K562 (cell line): ENCODE data around the gene ADGRF1. TPM values are rescaled to one million over a fixed set of nuclear protein-coding genes. Genes with fewer than 3 reads are reported as not detected.

ENCODE experiments used
- ATAC-seq: fragments of 200-7000 bp; cut with Tn5 transposase; 3 replicates; pipeline ENCODE4 v1.9.1; 2020; ENCODE audit warnings: moderate library complexity
- BruUV-seq: library from RNA; stranded (reverse); fragments of 400-500 nt; replicated peaks from 2 replicates; lab custom pipeline; 2021; lab: Mats Ljungman, UMichigan
- CTCF ChIA-PET: fragments of 300-600 bp; formaldehyde crosslinking; extraction: SDS; loops from one replicate; lab custom pipeline; 2021; ENCODE audit warnings: low intra/inter-chr PET ratio; lab: Yijun Ruan, JAX
- POLR2A ChIA-PET: fragments of 300-600, 350-650 bp; sonication (Branson Sonifier 250); formaldehyde crosslinking; extraction: SDS; loops from one replicate; lab custom pipeline; 2021; ENCODE audit warnings: antibody characterized with exemption, inconsistent platforms; lab: Yijun Ruan, JAX
- DNase-seq, 4 experiments: peaks; one replicate each; pipeline versions ENCODE4 v3.0.0 to v3.0.0-alpha.2; 2011 to 2018; ENCODE audit warnings: low spot score in 3 of 4, mixed read lengths in 3 of 4; ENCODE audit errors: extremely low read depth in 1 of 4
- FAIRE-seq: peaks from 2 replicates; lab custom pipeline; 2011; peaks lifted over from hg19 to GRCh38; lab: Jason Lieb, UNC
- H2AFZ ChIP-seq: 2 replicates; pipeline ENCODE4 v1.6.0; 2011; ENCODE audit warnings: low read depth, low read length, control low read depth, inconsistent platforms
- H3K27ac ChIP-seq: fragments of 200-600 bp; 3 replicates; pipeline ENCODE4 v1.8.0; 2011; ENCODE audit warnings: low read depth, mild to moderate bottlenecking, control low read depth, inconsistent platforms, low read length, moderate library complexity, mixed read lengths; ENCODE audit errors: extremely low read depth
- H3K27me3 ChIP-seq, 2 experiments: fragments of 300-600 bp in 1 of 2; 2 replicates in 1 of 2; 3 replicates in 1 of 2; pipeline versions ENCODE4 v1.6.0 to v1.8.0; 2011; ENCODE audit warnings: inconsistent platforms in 2 of 2, low read length in 2 of 2, mild to moderate bottlenecking in 1 of 2, mixed read lengths in 1 of 2, moderate library complexity in 1 of 2; ENCODE audit not compliant: control insufficient read depth in 2 of 2, insufficient read depth in 2 of 2
- H3K36me3 ChIP-seq: fragments of 300-600 bp; 3 replicates; pipeline ENCODE4 v1.8.0; 2011; ENCODE audit warnings: mild to moderate bottlenecking, low read length, inconsistent platforms; ENCODE audit not compliant: control insufficient read depth, insufficient read depth
- H3K4me1 ChIP-seq, 2 experiments: fragments of 200-600 bp in 1 of 2; replicated peaks in 1 of 2; 2 replicates in 1 of 2; 3 replicates in 1 of 2; pipeline versions ENCODE4 v1.5.1 to v1.8.0; 2011; ENCODE audit warnings: inconsistent platforms in 2 of 2, low read length in 2 of 2, mild to moderate bottlenecking in 1 of 2, mixed read lengths in 1 of 2, moderate library complexity in 1 of 2; ENCODE audit not compliant: control insufficient read depth in 2 of 2, insufficient read depth in 2 of 2
- H3K4me2 ChIP-seq: 2 replicates; pipeline ENCODE4 v1.6.1; 2011; ENCODE audit warnings: low read length, control low read depth, inconsistent platforms, mixed read lengths; ENCODE audit not compliant: insufficient read depth
- H3K4me3 ChIP-seq: fragments of 200-600 bp; sonication (generic), shearing (Covaris generic); 2 replicates; pipeline ENCODE4 v1.5.1; 2016; ENCODE audit warnings: control low read depth, inconsistent platforms
- H3K79me2 ChIP-seq: fragments of 200-600 bp; 3 replicates; pipeline ENCODE4 v1.8.0; 2011; ENCODE audit warnings: low read length, inconsistent platforms; ENCODE audit not compliant: control insufficient read depth, insufficient read depth
- H3K9ac ChIP-seq, 2 experiments: 2 replicates each; pipeline versions ENCODE4 v1.6.0 to v1.6.1; 2011; ENCODE audit warnings: low read depth in 2 of 2, low read length in 2 of 2, control low read depth in 1 of 2, inconsistent platforms in 1 of 2, mild to moderate bottlenecking in 1 of 2, mixed read lengths in 1 of 2; ENCODE audit not compliant: insufficient read depth in 1 of 2
- H3K9me1 ChIP-seq: one replicate; pipeline ENCODE4 v1.6.0; 2011; ENCODE audit warnings: inconsistent platforms, mild to moderate bottlenecking, low read length, moderate library complexity; ENCODE audit not compliant: control insufficient read depth, insufficient read depth
- H3K9me3 ChIP-seq: replicated peaks from 2 replicates; pipeline ENCODE4 v1.5.1; 2011; ENCODE audit warnings: low read depth, low read length, inconsistent platforms; ENCODE audit not compliant: control insufficient read depth, insufficient read depth
- H4K20me1 ChIP-seq: replicated peaks from 2 replicates; pipeline ENCODE4 v1.6.1; 2011; ENCODE audit warnings: low read length, inconsistent platforms, mixed read lengths; ENCODE audit not compliant: control insufficient read depth, insufficient read depth
- BRF1 ChIP-seq: IDR thresholded peaks from 3 replicates; pipeline ENCODE4 v1.6.1; 2011; ENCODE audit warnings: borderline replicate concordance, mild to moderate bottlenecking; ENCODE audit not compliant: insufficient read length; ENCODE audit errors: extremely low read depth
- ELF1 ChIP-seq: fragments of 200-800 bp; sonication (Bioruptor generic); IDR thresholded peaks from 2 replicates; pipeline ENCODE4 v1.6.1; 2016; ENCODE audit warnings: missing genetic modification characterization, missing compliant biosample characterization
- HCFC1 ChIP-seq: IDR thresholded peaks from 2 replicates; pipeline ENCODE4 v1.6.1; 2012; ENCODE audit warnings: low read depth, low read length, improper control_type of control experiment
- KAT2B ChIP-seq: IDR thresholded peaks from one replicate; pipeline ENCODE4 v1.6.1; 2012; ENCODE audit warnings: low read depth, mild to moderate bottlenecking, control low read depth, inconsistent platforms, low read length, moderate library complexity
- MYBL2 ChIP-seq, 2 experiments: fragments of 450-650 bp in 1 of 2; sonication (generic) in 1 of 2; formaldehyde crosslinking in 1 of 2; IDR thresholded peaks; 2 replicates each; pipeline versions ENCODE4 v1.6.1 to v1.8.1; 2017 to 2022; ENCODE audit warnings: borderline replicate concordance in 1 of 2, inconsistent platforms in 1 of 2, low read depth in 1 of 2, mild to moderate bottlenecking in 1 of 2, missing genetic modification reagents in 1 of 2, moderate library complexity in 1 of 2
- NBN ChIP-seq: fragments of 450-650 bp; IDR thresholded peaks from 2 replicates; pipeline ENCODE4 v1.6.1; 2016; ENCODE audit warnings: low read depth, mild to moderate bottlenecking
- NFIC ChIP-seq: fragments of 450-650 bp; IDR thresholded peaks from 2 replicates; pipeline ENCODE4 v1.6.1; 2017; ENCODE audit warnings: mild to moderate bottlenecking, inconsistent platforms
- PKNOX1 ChIP-seq: fragments of 450-650 bp; IDR thresholded peaks from 2 replicates; pipeline ENCODE4 v1.6.1; 2016
- RBM14 ChIP-seq: fragments of 200-400 bp; formaldehyde crosslinking; IDR thresholded peaks from 2 replicates; pipeline ENCODE4 v1.6.1; 2018; ENCODE audit warnings: low read depth, mild to moderate bottlenecking, low read length, moderate library complexity, borderline replicate concordance; ENCODE audit not compliant: insufficient read depth
- SNIP1 ChIP-seq: fragments of 450-650 bp; IDR thresholded peaks from 2 replicates; pipeline ENCODE4 v1.7.1; 2017; ENCODE audit warnings: low read depth, mild to moderate bottlenecking
- TFAP4 ChIP-seq: sonication (generic); formaldehyde crosslinking; IDR thresholded peaks from 2 replicates; pipeline ENCODE4 v1.8.0; 2022; ENCODE audit warnings: missing genetic modification reagents, mild to moderate bottlenecking, moderate library complexity, borderline replicate concordance
- TSC22D4 ChIP-seq: fragments of 450-650 bp; IDR thresholded peaks from 2 replicates; pipeline ENCODE4 v1.6.1; 2016; ENCODE audit warnings: missing genetic modification characterization, missing biosample characterization, control low read depth
- ZNF274 ChIP-seq: IDR thresholded peaks from 2 replicates; pipeline ENCODE4 v1.6.1; 2011; ENCODE audit warnings: low read depth, mild to moderate bottlenecking, low read length, moderate library complexity, borderline replicate concordance
- WGBS: fragments of 100-300 bp; shearing (Covaris generic); methylation state at CpG from one replicate; pipeline ENCODE4 v1.1.6; 2016; ENCODE audit warnings: low coverage, mixed read lengths; ENCODE audit not compliant: insufficient coverage; ENCODE audit errors: missing lambda C conversion rate; 5-methylcytosine and 5-hydroxymethylcytosine counted together
- in situ Hi-C: fragments of 300-500 bp; cut with MboI; formaldehyde crosslinking; loops from 4 replicates; pipeline ENCODE4 v1.15.0; 2018; ENCODE audit warnings: inconsistent platforms, mixed read lengths
- intact Hi-C: fragments of 100-400 bp; cut with micrococcal nuclease; formaldehyde crosslinking; loops from 2 replicates; pipeline ENCODE4 v1.14.2; 2022
- polyA plus RNA-seq, 8 experiments: library from polyadenylated mRNA; depleted of rRNA in 4 of 8; stranded (reverse) in 5 of 8; unstranded in 3 of 8; fragments of >200 nt; fragmentation: Nextera tagmentation in 2 of 8; fragmentation: Illumina TruSeq in 1 of 8; extraction: Ambion mirVana in 2 of 8; extraction: Trizol in 1 of 8; gene quantifications; 2 replicates each; pipeline versions ENCODE4 v1.2.1 to v1.2.3, GENCODE V29; 2011 to 2014; ENCODE audit warnings: inconsistent platforms in 1 of 8, missing spikeins in 1 of 8
- total RNA-seq, 7 experiments: library from RNA; depleted of rRNA in 6 of 7; stranded (reverse); fragments of >200 nt in 6 of 7; fragmentation: Illumina TruSeq in 2 of 7; extraction: Trizol in 2 of 7; gene quantifications; 2 replicates each; pipeline versions ENCODE4 v1.2.1 to v1.2.3, GENCODE V29; 2011 to 2021; ENCODE audit warnings: low replicate concordance in 1 of 7
- TF ChIP-seq, protein P1 (sequence below): sonication (generic); formaldehyde crosslinking; IDR thresholded peaks from 2 replicates; pipeline ENCODE4 v1.8.0; 2022; ENCODE audit warnings: mild to moderate bottlenecking, low read depth, missing genetic modification reagents
- TF ChIP-seq, protein P2 (sequence below), 2 experiments: IDR thresholded peaks; 2 replicates each; pipeline ENCODE4 v1.6.1; 2012; ENCODE audit warnings: improper control_type of control experiment in 2 of 2, low read depth in 2 of 2, low read length in 2 of 2, borderline replicate concordance in 1 of 2

ADGRF1 gene
- total and polyA plus RNA-seq, 9 of the 15 experiments (the other 6 are each of a cell fraction or from before 2014, with no cell fraction given), result not detected

GRCh38 chr6:47083586-47084047 lies 41.5 kb upstream of the ADGRF1 start (continued):
- TF ChIP-seq NFIC (peak; percentile 49; the same call in 1 of the 2 replicates), TFAP4 (0 out of 2 replicates have a peak, but pooled peaks have one; percentile 15), PKNOX1 (peak; percentile 53; the same call in 1 of the 2 replicates)

- CTCF ChIA-PET, result no interaction called here
- WGBS, result 3% methylated on average over 5 of the region's 5 CpGs
- in situ Hi-C loops, result no loop called here
- TF ChIP-seq, protein P1, sequence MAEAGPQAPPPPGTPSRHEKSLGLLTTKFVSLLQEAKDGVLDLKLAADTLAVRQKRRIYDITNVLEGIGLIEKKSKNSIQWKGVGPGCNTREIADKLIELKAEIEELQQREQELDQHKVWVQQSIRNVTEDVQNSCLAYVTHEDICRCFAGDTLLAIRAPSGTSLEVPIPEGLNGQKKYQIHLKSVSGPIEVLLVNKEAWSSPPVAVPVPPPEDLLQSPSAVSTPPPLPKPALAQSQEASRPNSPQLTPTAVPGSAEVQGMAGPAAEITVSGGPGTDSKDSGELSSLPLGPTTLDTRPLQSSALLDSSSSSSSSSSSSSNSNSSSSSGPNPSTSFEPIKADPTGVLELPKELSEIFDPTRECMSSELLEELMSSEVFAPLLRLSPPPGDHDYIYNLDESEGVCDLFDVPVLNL (CRISPR knock-in tag), result no peak
- TF ChIP-seq NBN (no peak), SNIP1 (no peak), HCFC1 (no peak), ZNF274 (no peak), MYBL2 (IDR thresholded peaks at IDR 0.05; ENCODE audit: low read depth) (no peak), MYBL2 (CRISPR knock-in tag; IDR thresholded peaks at IDR 0.05; ENCODE audit: borderline replicate concordance) (no peak), ELF1 (tag) (no peak), KAT2B (no peak), BRF1 (no peak), RBM14 (no peak), TSC22D4 (tag) (no peak)
- TF ChIP-seq, protein P2, sequence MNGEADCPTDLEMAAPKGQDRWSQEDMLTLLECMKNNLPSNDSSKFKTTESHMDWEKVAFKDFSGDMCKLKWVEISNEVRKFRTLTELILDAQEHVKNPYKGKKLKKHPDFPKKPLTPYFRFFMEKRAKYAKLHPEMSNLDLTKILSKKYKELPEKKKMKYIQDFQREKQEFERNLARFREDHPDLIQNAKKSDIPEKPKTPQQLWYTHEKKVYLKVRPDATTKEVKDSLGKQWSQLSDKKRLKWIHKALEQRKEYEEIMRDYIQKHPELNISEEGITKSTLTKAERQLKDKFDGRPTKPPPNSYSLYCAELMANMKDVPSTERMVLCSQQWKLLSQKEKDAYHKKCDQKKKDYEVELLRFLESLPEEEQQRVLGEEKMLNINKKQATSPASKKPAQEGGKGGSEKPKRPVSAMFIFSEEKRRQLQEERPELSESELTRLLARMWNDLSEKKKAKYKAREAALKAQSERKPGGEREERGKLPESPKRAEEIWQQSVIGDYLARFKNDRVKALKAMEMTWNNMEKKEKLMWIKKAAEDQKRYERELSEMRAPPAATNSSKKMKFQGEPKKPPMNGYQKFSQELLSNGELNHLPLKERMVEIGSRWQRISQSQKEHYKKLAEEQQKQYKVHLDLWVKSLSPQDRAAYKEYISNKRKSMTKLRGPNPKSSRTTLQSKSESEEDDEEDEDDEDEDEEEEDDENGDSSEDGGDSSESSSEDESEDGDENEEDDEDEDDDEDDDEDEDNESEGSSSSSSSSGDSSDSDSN (IDR thresholded peaks at IDR 0.05; ENCODE audit: borderline replicate concordance in 1 of 2, low read depth in 2 of 2, low read length in 2 of 2), result no peak
Measured at GRCh38 chr6:47080083-47080596, 38.0 kb upstream of the ADGRF1 start.

More at GRCh38 chr6:47080083-47080596, 38.0 kb upstream of the ADGRF1 start:
- Histone ChIP-seq H3K4me2 (no peak overlapping the region), H3K4me3 (no peak overlapping the region), H3K9ac (no peak overlapping the region), H4K20me1 (no peaks in the 10 kb centered on the region), H3K27me3 (peaks cover 22 to 28% of the 10 kb centered on the region in 2 experiments; a peak in 4 of 5 replicates), H2AFZ (no peak overlapping the region), H3K9me3 (no peaks in the 10 kb centered on the region), H3K27ac (no peak overlapping the region), H3K9me1 (no peaks in the 10 kb centered on the region), H3K36me3 (no peaks in the 10 kb centered on the region), H3K79me2 (no peaks in the 10 kb centered on the region), H3K4me1 (no peaks in the 10 kb centered on the region)
- intact Hi-C loops, result no loop called here
- DNase-seq (no peak), FAIRE-seq (no peak), ATAC-seq (no peak)
- POLR2A ChIA-PET, result no interaction called here
- no TSS peak for BruUV-seq
